Choroid plexus epithelial cell (primary cell): ENCODE data around the gene C19orf25.
A peak's percentile ranks its signal among the peaks of the same experiment; 100 is the strongest.

Experiments
- DNase-seq: peaks from one replicate; pipeline ENCODE4 v3.0.0-alpha.2; 2010; ENCODE audit warnings: low read depth
- H3K4me3 ChIP-seq: 2 replicates; pipeline ENCODE4 v1.5.1; 2011; ENCODE audit warnings: low read depth, mild to moderate bottlenecking, control low read depth, low read length, moderate library complexity
- CTCF ChIP-seq: conservative IDR thresholded peaks from 2 replicates; pipeline ENCODE4 v1.5.1; 2011; ENCODE audit warnings: low read depth, mild to moderate bottlenecking, control low read depth, inconsistent platforms, low read length, moderate library complexity

Gene C19orf25

DNA sequence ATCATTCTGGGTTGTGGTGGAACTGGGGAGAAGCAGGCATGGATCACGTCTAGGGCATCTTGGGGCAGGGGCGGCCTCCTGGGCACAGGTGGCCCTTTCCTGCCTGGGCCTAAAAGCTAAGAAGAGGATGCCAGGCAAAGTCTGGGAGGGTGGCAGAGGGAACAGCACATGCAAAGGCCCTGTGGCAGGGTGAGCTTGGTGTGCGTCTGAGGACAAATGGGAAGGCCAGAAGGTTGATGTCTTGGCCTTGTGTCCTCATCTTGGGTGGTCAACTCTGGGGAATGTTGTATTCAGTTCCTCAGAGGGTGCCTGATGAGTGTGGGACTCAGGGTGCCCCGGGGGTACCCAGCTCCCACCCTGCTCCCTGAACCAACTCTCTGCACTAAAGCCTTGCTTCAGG is 39.5 kb upstream of the C19orf25 start:
- no peak overlapping the region for H3K4me3 ChIP-seq
- TF ChIP-seq CTCF: no peak
- DNase-seq: no peak

DNA sequence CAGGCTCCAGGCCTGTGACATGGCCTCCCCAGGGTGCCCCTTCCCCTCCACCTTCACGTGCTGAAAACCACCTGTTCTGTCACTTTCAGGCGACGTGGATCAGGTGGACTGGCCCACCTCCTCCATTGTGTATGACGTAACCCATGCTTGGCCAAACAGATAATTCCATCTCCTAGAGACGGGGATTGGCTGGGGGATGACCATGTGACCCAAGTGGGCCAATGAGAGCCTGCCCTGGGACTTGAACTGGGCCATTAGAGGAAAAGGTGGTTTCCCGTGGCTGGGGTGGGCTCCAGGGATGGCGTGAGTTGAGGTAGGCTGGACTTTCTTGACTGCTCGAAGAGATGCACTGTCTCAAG is 37.4 kb upstream of the C19orf25 start:
- TF ChIP-seq CTCF: no peak
- peak; percentile 12 for DNase-seq
- no peak overlapping the region for H3K4me3 ChIP-seq

DNA sequence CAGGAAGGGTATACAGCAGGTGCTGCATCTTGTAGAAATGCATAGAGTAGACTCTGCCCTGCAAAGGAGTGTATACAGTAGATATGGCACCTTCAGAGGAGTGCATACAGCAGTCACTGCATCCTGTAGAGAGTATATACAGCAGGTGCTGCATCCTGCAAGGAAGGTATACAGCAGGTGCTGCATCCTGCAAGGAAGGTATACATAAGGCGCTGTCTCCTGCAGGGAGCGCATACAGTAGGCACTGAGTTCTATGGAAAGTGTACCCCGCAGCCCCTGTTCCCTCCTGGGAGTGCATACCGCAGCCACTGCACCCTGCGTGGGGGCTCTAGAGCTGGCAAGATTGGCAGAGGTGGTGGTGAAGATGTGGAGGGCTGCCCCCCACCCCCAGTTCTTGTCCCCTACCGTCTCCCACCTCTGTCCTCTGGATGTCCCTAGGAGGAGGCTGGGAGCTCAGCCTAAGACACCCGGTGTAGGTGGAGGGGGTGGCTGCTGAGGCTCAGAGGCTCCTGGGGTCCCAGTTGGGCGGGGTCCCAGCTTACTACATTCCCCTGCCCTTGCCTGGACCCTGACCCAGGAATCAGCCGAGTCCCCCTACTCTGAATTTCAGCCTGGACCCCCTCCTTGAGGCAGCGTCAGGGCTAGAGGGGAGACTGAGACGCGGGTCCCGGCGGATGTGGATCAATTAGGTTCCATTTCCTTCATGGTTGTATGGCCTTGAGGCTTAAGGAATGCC is 36.1 kb upstream of the C19orf25 start:
- no peak overlapping the region for H3K4me3 ChIP-seq
- DNase-seq: no peak
- no peak for TF ChIP-seq CTCF

- no peak for TF ChIP-seq CTCF
- DNase-seq: no peak
- H3K4me3 ChIP-seq: no peak overlapping the region
Measured at GRCh38 chr19:1514295-1514661, 35.3 kb upstream of the C19orf25 start.

DNA sequence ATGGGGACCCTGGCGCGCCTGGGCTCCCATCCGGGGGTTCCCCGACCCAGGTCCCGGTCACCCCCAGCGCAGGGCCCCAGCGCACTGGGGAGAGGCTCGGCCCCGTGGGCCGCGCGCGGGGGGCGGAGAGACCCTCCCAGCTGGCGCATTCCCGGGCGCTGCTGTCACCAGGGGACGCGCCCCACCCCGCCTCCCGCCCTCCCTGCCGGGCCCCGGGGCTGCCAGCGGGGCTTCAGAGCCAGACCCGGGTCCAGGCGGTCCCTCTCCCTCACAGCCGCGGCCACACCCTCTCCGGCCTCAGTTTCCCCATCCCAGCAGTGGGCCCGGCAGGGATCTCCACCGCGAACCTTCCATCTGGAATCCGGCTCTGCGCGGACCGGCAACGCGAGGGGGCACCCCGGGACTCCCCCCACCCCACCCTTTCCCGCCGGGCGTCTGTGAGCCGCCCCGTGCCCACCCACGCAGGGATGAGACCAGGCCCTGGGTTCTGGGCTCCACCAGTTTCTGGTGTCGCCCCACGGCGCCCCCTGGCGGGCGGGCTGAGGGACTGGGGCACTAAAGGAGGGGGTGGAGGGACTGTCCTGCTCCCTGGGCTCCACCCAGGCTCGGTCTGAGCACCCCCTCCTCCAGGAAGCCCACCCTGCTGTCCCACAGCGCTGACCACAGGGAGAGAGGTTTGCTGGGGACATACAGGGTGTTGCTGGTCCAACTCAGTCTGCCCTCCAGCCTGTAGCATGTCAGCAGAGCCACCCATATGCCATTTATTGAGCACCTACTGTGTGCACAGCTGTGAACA is 34.7 kb upstream of the C19orf25 start:
- peak; percentile 47 for DNase-seq
- peak; percentile 67 for TF ChIP-seq CTCF
- peak overlapping the region; percentile 43 for H3K4me3 ChIP-seq

- no peak for TF ChIP-seq CTCF
- peak within 1 kb of the TSS; percentile 43 for H3K4me3 ChIP-seq
- DNase-seq: peak; percentile 19
Measured at GRCh38 chr19:1512671-1513498, 33.9 kb upstream of the C19orf25 start, which contains the start of gene ADAMTSL5. TSS of gene ADAMTSL5 (minus strand) at chr19:1513019. CDS start at chr19:1510943, 2,076 bp downstream.
